H1 (cell line): ENCODE data around the gene RSPH9. TPM values are rescaled to one million over a fixed set of nuclear protein-coding genes. Genes with fewer than 3 reads are reported as not detected.

Source experiments
- CBX8 ChIP-seq: fragments of 300-800, 300-1000 bp; sonication (generic); IDR thresholded peaks from 2 replicates; pipeline ENCODE4 v1.7.1; 2016; ENCODE audit warnings: low read depth, low read length, borderline replicate concordance
- CHD7 ChIP-seq: fragments of 300-600 bp; sonication (generic); IDR thresholded peaks from 2 replicates; pipeline ENCODE4 v1.7.1; 2012; ENCODE audit warnings: low read length, moderate library complexity, mild to moderate bottlenecking, inconsistent platforms; ENCODE audit not compliant: insufficient replicate concordance
- JUN ChIP-seq: IDR thresholded peaks from 2 replicates; pipeline ENCODE4 v1.6.1; 2011; ENCODE audit warnings: low read depth, mild to moderate bottlenecking, improper control_type of control experiment, low read length
- MAFK ChIP-seq: IDR thresholded peaks from 2 replicates; pipeline ENCODE4 v1.6.1; 2012; ENCODE audit warnings: low read depth, mild to moderate bottlenecking, improper control_type of control experiment, low read length
- POU5F1 ChIP-seq: IDR thresholded peaks from 2 replicates; pipeline ENCODE4 v1.6.1; 2011; ENCODE audit warnings: low read depth, mild to moderate bottlenecking, low read length, moderate library complexity
- SAP30 ChIP-seq: fragments of 300-600 bp; sonication (generic); IDR thresholded peaks from 2 replicates; pipeline ENCODE4 v1.7.1; 2012; ENCODE audit warnings: low read length, moderate library complexity, mild to moderate bottlenecking, inconsistent platforms; ENCODE audit not compliant: insufficient read depth, insufficient replicate concordance
- SUZ12 ChIP-seq: fragments of 200-600 bp; sonication (generic); IDR thresholded peaks from 2 replicates; pipeline ENCODE4 v1.6.1; 2012; ENCODE audit warnings: mild to moderate bottlenecking, inconsistent platforms, low read length, moderate library complexity, mixed read lengths
- polyA plus RNA-seq, 7 experiments: library from polyadenylated mRNA; depleted of rRNA in 3 of 7; stranded (reverse) in 5 of 7; unstranded in 2 of 7; fragments of >200 nt in 5 of 7; fragments of 200-250 nt in 2 of 7; gene quantifications; 1 replicate in 5 of 7; 2 replicates in 1 of 7; 4 replicates in 1 of 7; pipeline versions ENCODE4 v1.2.1 to v1.2.3, GENCODE V29; 2011 to 2013; ENCODE audit warnings: missing spikeins in 2 of 7, mixed read lengths in 2 of 7
- total RNA-seq: library from RNA; stranded (reverse); fragmentation: NEBNext Ultra II Directional; extraction: Animal tissue kit (Norgen Biotek cat#: 25700); gene quantifications from 2 replicates; pipeline ENCODE4 v1.2.1, GENCODE V29; 2021

The RSPH9 gene
- total and polyA plus RNA-seq, 2 of the 8 experiments (the other 6 are each of a cell fraction or from before 2014, with no cell fraction given), result 0.15 to 0.23 TPM

GRCh38 chr6:43671801-43672690, 27.2 kb downstream of the RSPH9 start (continued):
- TF ChIP-seq POU5F1 (no peak), MAFK (no peak), SUZ12 (no peak), CBX8 (no peak), JUN (no peak), SAP30 (no peak), CHD7 (no peak)
